ENCODE results near the gene WDR18. TPM values are rescaled to one million over a fixed set of nuclear protein-coding genes. Genes with fewer than 3 reads are reported as not detected.

The WDR18 gene
- total RNA-seq, 8 experiments from 2014 or later = 23.8 to 64.7 (median 36.2) TPM

GRCh38 chr19:993361-993830 lies 9.3 kb downstream of the WDR18 start:
- Histone ChIP-seq H3K27ac (no peak overlapping the region), H3K4me1 (replicated peaks in 1 of 2) (peaks cover 9 to 16% of the 10 kb centered on the region in 2 donors), H3K4me3 (no peak overlapping the region)
- no peak for ATAC-seq (replicated peaks in 6 of 8)
- in situ Hi-C loops (cut with MboI; ENCODE audit: low pct_unique_long_range_greater_than_20kb in 2 of 9, low sequenced_read_pairs in 9 of 9, unreplicated experiment in 9 of 9) = no loop called here
- 100% methylated on average over 1 of the region's 17 CpGs; no CpG with 5 or more reads in 7 of the 10 experiments for WGBS, 10 experiments

GRCh38 chr19:993831-994393 lies 9.8 kb downstream of the WDR18 start:
- H3K4me1 ChIP-seq (replicated peaks in 1 of 2) = peaks cover 9 to 20% of the 10 kb centered on the region in 2 donors
- in situ Hi-C loops (cut with MboI; ENCODE audit: low pct_unique_long_range_greater_than_20kb in 2 of 9, low sequenced_read_pairs in 9 of 9, unreplicated experiment in 9 of 9) = no loop called here
- H3K4me3 ChIP-seq = no peak overlapping the region
- no peak overlapping the region for H3K27ac ChIP-seq
- no peak for ATAC-seq (replicated peaks in 6 of 8)
- 93% methylated on average over 3 of the region's 43 CpGs; no CpG with 5 or more reads in 9 of the 10 experiments for WGBS, 10 experiments

GRCh38 chr19:994516-994915 lies 10.4 kb downstream of the WDR18 start:
- 100% methylated on average over 2 of the region's 18 CpGs; no CpG with 5 or more reads in 9 of the 10 experiments for WGBS, 10 experiments
- peaks cover 9 to 23% of the 10 kb centered on the region in 2 donors for H3K4me1 ChIP-seq (replicated peaks in 1 of 2)
- H3K27ac ChIP-seq = no peak overlapping the region
- no peak for ATAC-seq (replicated peaks in 6 of 8)
- H3K4me3 ChIP-seq = no peak overlapping the region
- in situ Hi-C loops (cut with MboI; ENCODE audit: low pct_unique_long_range_greater_than_20kb in 2 of 9, low sequenced_read_pairs in 9 of 9, unreplicated experiment in 9 of 9) = no loop called here

GRCh38 chr19:995051-995827 lies 11.1 kb downstream of the WDR18 start:
- H3K4me1 ChIP-seq (replicated peaks in 1 of 2) = peaks cover 9 to 23% of the 10 kb centered on the region in 2 donors
- no peak for ATAC-seq (replicated peaks in 6 of 8)
- in situ Hi-C loops (cut with MboI; ENCODE audit: low pct_unique_long_range_greater_than_20kb in 2 of 9, low sequenced_read_pairs in 9 of 9, unreplicated experiment in 9 of 9) = no loop called here
- 40 to 100% (median 80%) methylated on average over 2 to 5 of the region's 26 CpGs; no CpG with 5 or more reads in 5 of the 10 experiments for WGBS, 10 experiments
- no peak overlapping the region for H3K27ac ChIP-seq
- no peak overlapping the region for H3K4me3 ChIP-seq

- peak; percentile 48 to 74 (median 70) for ATAC-seq (replicated peaks in 6 of 8)
- Histone ChIP-seq H3K27ac (no peak overlapping the region), H3K4me3 (peak overlapping the region in 2 of 5 donors; percentile 1 to 3), H3K4me1 (replicated peaks in 1 of 2) (peaks cover 9 to 19% of the 10 kb centered on the region in 2 donors)
- in situ Hi-C loops (cut with MboI; ENCODE audit: low pct_unique_long_range_greater_than_20kb in 2 of 9, low sequenced_read_pairs in 9 of 9, unreplicated experiment in 9 of 9) = no loop called here
- 0 to 60% (median 0%) methylated on average over 1 to 33 of the region's 64 CpGs; no CpG with 5 or more reads in 3 of the 10 experiments for WGBS, 10 experiments
These were observed 12.1 kb downstream of the WDR18 start for GRCh38 chr19:996051-996838.

- Histone ChIP-seq H3K4me3 (no peak overlapping the region), H3K27ac (no peak overlapping the region), H3K4me1 (replicated peaks in 1 of 2) (peaks cover 9 to 19% of the 10 kb centered on the region in 2 donors)
- in situ Hi-C loops (cut with MboI; ENCODE audit: low pct_unique_long_range_greater_than_20kb in 2 of 9, low sequenced_read_pairs in 9 of 9, unreplicated experiment in 9 of 9) = no loop called here
- no peak for ATAC-seq (replicated peaks in 6 of 8)
- 0 to 20% (median 8%) methylated on average over 1 to 2 of the region's 6 CpGs; no CpG with 5 or more reads in 7 of the 10 experiments for WGBS, 10 experiments
These were observed 13.9 kb downstream of the WDR18 start for GRCh38 chr19:998064-998463.

- no peak overlapping the region for H3K4me3 ChIP-seq
- in situ Hi-C loops (cut with MboI; ENCODE audit: low pct_unique_long_range_greater_than_20kb in 2 of 9, low sequenced_read_pairs in 9 of 9, unreplicated experiment in 9 of 9) = no loop called here
- H3K4me1 ChIP-seq (replicated peaks in 1 of 2) = peaks cover 9 to 19% of the 10 kb centered on the region in 2 donors
- ATAC-seq (replicated peaks in 6 of 8) = no peak
- 40 to 50% methylated on average over 2 to 3 of the region's 3 CpGs; no CpG with 5 or more reads in 8 of the 10 experiments for WGBS, 10 experiments
- no peak overlapping the region for H3K27ac ChIP-seq
These were observed 15.2 kb downstream of the WDR18 start for GRCh38 chr19:999379-999719.

- WGBS, 10 experiments = 2% methylated on average over 7 of the region's 43 CpGs; no CpG with 5 or more reads in 9 of the 10 experiments
- Histone ChIP-seq H3K4me3 (peak within 1 kb of the TSS; percentile 18 to 35 (median 31)), H3K27ac (no peak within 1 kb of the TSS), H3K4me1 (replicated peaks in 1 of 2) (peaks cover 9 to 19% of the 10 kb centered on the region in 2 donors)
- in situ Hi-C loops (cut with MboI; ENCODE audit: low pct_unique_long_range_greater_than_20kb in 2 of 9, low sequenced_read_pairs in 9 of 9, unreplicated experiment in 9 of 9) = no loop called here
- ATAC-seq (replicated peaks in 6 of 8) = peak in 6 of 8 experiments; percentile 5 to 45 (median 35)
These were observed 15.9 kb downstream of the WDR18 start, which contains the start of gene GRIN3B for GRCh38 chr19:1000095-1000494. GRIN3B (plus strand) TSS chr19:1000419; CDS start chr19:1000438, 19 bp downstream.

- Histone ChIP-seq H3K4me3 (peak overlapping the region; percentile 18 to 35 (median 31)), H3K4me1 (replicated peaks in 1 of 2) (peaks cover 6 to 15% of the 10 kb centered on the region in 2 donors), H3K27ac (no peak overlapping the region)
- peak in 3 of 8 experiments; percentile 1 to 16 (median 5) for ATAC-seq (replicated peaks in 6 of 8)
- 0% methylated on average over 1 of the region's 73 CpGs; no CpG with 5 or more reads in 9 of the 10 experiments for WGBS, 10 experiments
- in situ Hi-C loops (cut with MboI; ENCODE audit: low pct_unique_long_range_greater_than_20kb in 2 of 9, low sequenced_read_pairs in 9 of 9, unreplicated experiment in 9 of 9) = no loop called here
These were observed 16.7 kb downstream of the WDR18 start for GRCh38 chr19:1000591-1001537.

- no peak overlapping the region for H3K27ac ChIP-seq
- in situ Hi-C loops (cut with MboI; ENCODE audit: low pct_unique_long_range_greater_than_20kb in 2 of 9, low sequenced_read_pairs in 9 of 9, unreplicated experiment in 9 of 9) = no loop called here
- peaks cover 0 to 7% of the 10 kb centered on the region in 2 donors for H3K4me1 ChIP-seq (replicated peaks in 1 of 2)
- peak; percentile 49 to 64 (median 58) for ATAC-seq (replicated peaks in 6 of 8)
- H3K4me3 ChIP-seq = no peak overlapping the region
- 0 to 80% (median 32%) methylated on average over 1 to 5 of the region's 20 CpGs; no CpG with 5 or more reads in 6 of the 10 experiments for WGBS, 10 experiments
These were observed 17.5 kb downstream of the WDR18 start for GRCh38 chr19:1001538-1002166.

- Histone ChIP-seq H3K27ac (no peak overlapping the region), H3K4me1 (replicated peaks in 1 of 2) (peaks cover 0 to 6% of the 10 kb centered on the region in 2 donors), H3K4me3 (no peak overlapping the region)
- ATAC-seq (replicated peaks in 6 of 8) = no peak
- in situ Hi-C loops (cut with MboI; ENCODE audit: low pct_unique_long_range_greater_than_20kb in 2 of 9, low sequenced_read_pairs in 9 of 9, unreplicated experiment in 9 of 9) = no loop called here
- 7 to 67% (median 38%) methylated on average over 2 to 3 of the region's 4 CpGs; no CpG with 5 or more reads in 7 of the 10 experiments for WGBS, 10 experiments
These were observed 18.5 kb downstream of the WDR18 start for GRCh38 chr19:1002600-1002999.
